ENCODE results near the gene PAK1IP1. TPM values are rescaled to one million over a fixed set of nuclear protein-coding genes. Genes with fewer than 3 reads are reported as not detected.

Gene PAK1IP1
- polyA plus RNA-seq, 1 donor (not counting 4 experiments of a cell fraction or from before 2014, with no cell fraction given): 36.3 TPM

GRCh38 chr6:10696655-10697054, 1.9 kb downstream of the PAK1IP1 start:
- Histone ChIP-seq H3K9me1 (ENCODE audit: control insufficient read depth, extremely low read depth, insufficient read depth, low read length) (no peaks in the 10 kb centered on the region), H3K9me3 (ENCODE audit: control insufficient read depth, low read depth, low read length) (no peaks in the 10 kb centered on the region), H3K27me3 (ENCODE audit: control insufficient read depth, extremely low read depth, insufficient read depth, low read length) (no peaks in the 10 kb centered on the region), H2AFZ (ENCODE audit: control insufficient read depth, low read length) (no peak overlapping the region), H3K4me1 (ENCODE audit: control insufficient read depth, extremely low read depth, insufficient read depth, low read length) (peaks cover 17% of the 10 kb centered on the region), H3K4me2 (ENCODE audit: control insufficient read depth, extremely low read depth, insufficient read depth, low read depth, low read length) (no peak overlapping the region), H4K20me1 (ENCODE audit: control insufficient read depth, extremely low read depth, insufficient read depth, low read length) (no peaks in the 10 kb centered on the region), H3K36me3 (ENCODE audit: control insufficient read depth in 2 of 2, extremely low read depth in 1 of 2, insufficient read depth in 2 of 2, low read length in 2 of 2) (peaks cover 3 to 19% of the 10 kb centered on the region in 2 experiments), H3K9ac (ENCODE audit: control insufficient read depth, extremely low read depth, insufficient read depth, low read length) (no peak overlapping the region), H3K27ac (ENCODE audit: control insufficient read depth, insufficient read depth, low read length) (no peak overlapping the region), H3K4me3 (ENCODE audit: control insufficient read depth in 2 of 3, extremely low read depth in 1 of 3, insufficient read depth in 2 of 3, low read depth in 1 of 3, low read length in 3 of 3) (peak overlapping the region in 1 of 3 experiments; percentile 90), H3K79me2 (ENCODE audit: control insufficient read depth, insufficient read depth, low read length) (peaks cover 52% of the 10 kb centered on the region)
- dilution Hi-C loops (cut with MboI; ENCODE audit: extremely low pct_ligation_motif_present, low sequenced_read_pairs): no loop called here
- TF ChIP-seq, protein P1, sequence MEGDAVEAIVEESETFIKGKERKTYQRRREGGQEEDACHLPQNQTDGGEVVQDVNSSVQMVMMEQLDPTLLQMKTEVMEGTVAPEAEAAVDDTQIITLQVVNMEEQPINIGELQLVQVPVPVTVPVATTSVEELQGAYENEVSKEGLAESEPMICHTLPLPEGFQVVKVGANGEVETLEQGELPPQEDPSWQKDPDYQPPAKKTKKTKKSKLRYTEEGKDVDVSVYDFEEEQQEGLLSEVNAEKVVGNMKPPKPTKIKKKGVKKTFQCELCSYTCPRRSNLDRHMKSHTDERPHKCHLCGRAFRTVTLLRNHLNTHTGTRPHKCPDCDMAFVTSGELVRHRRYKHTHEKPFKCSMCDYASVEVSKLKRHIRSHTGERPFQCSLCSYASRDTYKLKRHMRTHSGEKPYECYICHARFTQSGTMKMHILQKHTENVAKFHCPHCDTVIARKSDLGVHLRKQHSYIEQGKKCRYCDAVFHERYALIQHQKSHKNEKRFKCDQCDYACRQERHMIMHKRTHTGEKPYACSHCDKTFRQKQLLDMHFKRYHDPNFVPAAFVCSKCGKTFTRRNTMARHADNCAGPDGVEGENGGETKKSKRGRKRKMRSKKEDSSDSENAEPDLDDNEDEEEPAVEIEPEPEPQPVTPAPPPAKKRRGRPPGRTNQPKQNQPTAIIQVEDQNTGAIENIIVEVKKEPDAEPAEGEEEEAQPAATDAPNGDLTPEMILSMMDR (optimal IDR thresholded peaks at IDR 0.05 in 1 of 3, IDR thresholded peaks at IDR 0.05 in 1 of 3, conservative IDR thresholded peaks at IDR 0.05 in 1 of 3; ENCODE audit: extremely low read depth in 1 of 3, insufficient read depth in 2 of 3, low read length in 3 of 3): no peak
- no peak for TF ChIP-seq EZH2 (IDR thresholded peaks at IDR 0.05; ENCODE audit: low read length)
- FAIRE-seq (no peak), DNase-seq (ENCODE audit: low read depth, low spot score) (no peak)

DNA sequence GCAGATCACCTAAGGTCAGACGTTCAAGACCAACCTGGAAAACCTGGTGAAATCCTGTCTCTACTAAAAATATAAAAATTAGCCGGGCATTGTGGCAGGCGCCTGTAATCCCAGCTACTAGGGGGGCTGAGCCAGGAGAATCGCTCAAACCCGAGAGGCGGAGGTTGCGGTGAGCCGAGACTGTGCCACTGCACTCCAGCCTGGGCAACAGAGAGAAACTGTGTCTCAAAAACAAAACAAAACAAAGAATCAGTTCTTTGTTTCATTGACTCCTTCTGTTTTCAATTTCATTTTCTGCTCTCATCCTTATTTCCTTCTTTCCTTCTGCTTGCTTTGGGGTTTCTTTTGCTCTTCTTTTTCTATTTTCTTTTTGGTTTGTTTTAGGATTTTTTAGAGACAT, 19.2 kb downstream of the PAK1IP1 start:
- DNase-seq (ENCODE audit: low read depth, low spot score): no peak
- TF ChIP-seq, protein P1 (optimal IDR thresholded peaks at IDR 0.05 in 1 of 3, IDR thresholded peaks at IDR 0.05 in 1 of 3, conservative IDR thresholded peaks at IDR 0.05 in 1 of 3; ENCODE audit: extremely low read depth in 1 of 3, insufficient read depth in 2 of 3, low read length in 3 of 3): no peak
- no peak for TF ChIP-seq EZH2 (IDR thresholded peaks at IDR 0.05; ENCODE audit: low read length)
- FAIRE-seq: no peak
- no peaks in the 10 kb centered on the region for H3K79me2 ChIP-seq (ENCODE audit: control insufficient read depth, insufficient read depth, low read length)
- H3K9me3 ChIP-seq (ENCODE audit: control insufficient read depth, low read depth, low read length): peaks cover 3% of the 10 kb centered on the region
- H3K27ac ChIP-seq (ENCODE audit: control insufficient read depth, insufficient read depth, low read length): no peak overlapping the region
- H3K36me3 ChIP-seq (ENCODE audit: control insufficient read depth in 2 of 2, extremely low read depth in 1 of 2, insufficient read depth in 2 of 2, low read length in 2 of 2): peaks cover 0 to 2% of the 10 kb centered on the region in 2 experiments
- H3K4me3 ChIP-seq (ENCODE audit: control insufficient read depth in 2 of 3, extremely low read depth in 1 of 3, insufficient read depth in 2 of 3, low read depth in 1 of 3, low read length in 3 of 3): no peak overlapping the region
- H3K9me1 ChIP-seq (ENCODE audit: control insufficient read depth, extremely low read depth, insufficient read depth, low read length): no peaks in the 10 kb centered on the region
- no peaks in the 10 kb centered on the region for H3K27me3 ChIP-seq (ENCODE audit: control insufficient read depth, extremely low read depth, insufficient read depth, low read length)
- H3K4me2 ChIP-seq (ENCODE audit: control insufficient read depth, extremely low read depth, insufficient read depth, low read depth, low read length): no peak overlapping the region
- no peak overlapping the region for H2AFZ ChIP-seq (ENCODE audit: control insufficient read depth, low read length)
- no peak overlapping the region for H3K9ac ChIP-seq (ENCODE audit: control insufficient read depth, extremely low read depth, insufficient read depth, low read length)
- no peaks in the 10 kb centered on the region for H4K20me1 ChIP-seq (ENCODE audit: control insufficient read depth, extremely low read depth, insufficient read depth, low read length)
- no peaks in the 10 kb centered on the region for H3K4me1 ChIP-seq (ENCODE audit: control insufficient read depth, extremely low read depth, insufficient read depth, low read length)
- dilution Hi-C loops (cut with MboI; ENCODE audit: extremely low pct_ligation_motif_present, low sequenced_read_pairs): no loop called here

Data from keratinocyte (primary cell).